ENCODE data around the gene P2RY8.
"Not testable (repeated sequence)": the region's sequence is repeated elsewhere in the genome, so short reads cannot be mapped to it uniquely, and the experiment has no call there.

The P2RY8 gene

GRCh38 chrX:1537031-1537715 is at the start of gene P2RY8:
Gene P2RY8 (minus strand): TSS chrX:1537185. CDS start chrX:1466558, 70,627 bp downstream.
- DNase-seq (ENCODE audit: low spot score): no peak

- DNase-seq (ENCODE audit: low spot score): no peak
Measured at GRCh38 chrX:1584237-1585011, 47.4 kb upstream of the P2RY8 start.

DNA sequence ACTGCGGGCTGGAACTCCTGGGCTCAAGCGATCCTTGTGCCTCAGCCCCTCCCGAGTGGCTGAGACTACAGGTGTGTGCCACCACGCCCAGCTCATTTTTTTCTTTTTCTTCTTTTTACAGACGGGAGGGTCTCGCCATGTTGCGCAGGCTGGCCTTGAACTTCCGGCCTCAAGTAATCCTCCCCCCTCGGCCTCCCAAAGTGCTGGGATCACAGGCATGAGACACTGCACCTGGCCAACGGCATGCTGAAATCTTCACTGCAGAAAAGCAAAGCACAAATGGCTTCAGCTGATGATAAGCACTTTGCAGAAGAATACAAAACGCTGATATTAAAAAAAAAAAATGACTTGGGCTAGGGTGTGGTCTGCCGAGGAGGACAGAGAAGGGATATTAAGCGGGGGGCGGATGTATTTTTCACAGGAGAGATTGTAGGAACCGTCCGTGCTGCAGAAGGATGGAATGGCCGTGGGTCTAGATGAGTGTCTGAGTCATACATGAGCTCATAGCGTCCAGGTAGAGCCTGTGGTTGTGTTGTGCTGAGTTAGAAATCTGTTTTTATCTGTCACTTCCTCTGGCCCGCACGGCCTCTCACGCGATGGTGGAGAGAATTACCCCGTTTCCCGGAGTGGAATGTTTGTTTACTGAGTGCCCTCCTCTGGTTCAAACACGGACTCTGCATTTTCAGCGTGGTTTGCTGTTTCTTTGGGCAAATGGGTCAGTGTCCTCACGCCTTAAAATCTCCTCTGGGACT is 45.9 kb upstream of the P2RY8 start:
- DNase-seq (ENCODE audit: low spot score): no peak

DNA sequence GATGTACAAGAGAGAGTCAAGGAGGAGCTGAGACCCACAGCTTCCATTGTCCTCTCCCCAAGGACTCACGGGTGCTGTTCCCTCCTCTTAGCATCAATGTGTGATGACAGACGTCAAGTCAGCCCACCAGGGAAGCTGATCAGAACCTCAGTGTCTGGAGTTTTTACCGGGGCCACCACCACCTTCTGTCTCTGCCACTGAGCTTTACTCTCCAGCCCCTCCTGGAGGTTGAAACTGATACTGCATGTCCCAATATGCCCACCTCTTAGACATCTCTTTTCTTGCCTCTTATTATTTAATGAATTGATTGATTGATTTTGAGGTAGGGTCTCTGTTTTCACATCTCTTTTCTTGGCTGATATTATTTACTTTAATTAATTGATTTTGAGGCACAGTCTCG is 44.1 kb upstream of the P2RY8 start:
- peak; percentile 56 for DNase-seq (ENCODE audit: low spot score)

DNA sequence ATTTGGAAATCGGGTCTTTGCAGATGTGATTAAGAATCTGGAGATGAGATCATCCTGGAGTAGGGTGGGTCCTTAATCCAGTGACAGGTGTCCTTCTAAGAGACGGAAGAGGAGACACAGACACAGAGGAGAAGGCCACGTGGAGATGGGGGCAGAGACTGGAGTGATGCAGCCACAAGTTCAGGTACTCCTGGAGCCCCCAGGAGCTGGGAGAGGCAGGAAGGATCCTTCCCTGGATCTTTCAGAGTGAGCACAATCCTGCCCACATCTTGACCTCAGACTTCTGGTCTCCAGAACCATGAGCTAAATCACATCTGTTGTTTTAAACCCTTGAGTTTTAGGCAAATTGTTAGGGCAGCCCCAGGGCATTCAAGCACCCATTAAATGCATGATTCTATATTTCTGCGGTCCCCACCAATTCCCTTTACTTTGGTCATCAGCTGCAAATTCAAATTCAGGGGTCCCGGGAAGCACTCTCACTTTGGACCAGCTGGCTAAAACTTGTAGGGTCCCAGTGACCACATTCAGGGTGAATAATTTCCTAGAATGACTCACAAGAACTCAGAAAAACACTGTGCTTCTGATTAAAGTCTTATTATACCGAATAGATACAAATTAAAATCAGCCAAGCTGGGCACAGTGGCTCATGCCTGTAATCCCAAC is 41.7 kb upstream of the P2RY8 start:
- DNase-seq (ENCODE audit: low spot score): no peak

GRCh38 chrX:1577845-1578244 is 40.9 kb upstream of the P2RY8 start:
- DNase-seq (ENCODE audit: low spot score): no peak

DNA sequence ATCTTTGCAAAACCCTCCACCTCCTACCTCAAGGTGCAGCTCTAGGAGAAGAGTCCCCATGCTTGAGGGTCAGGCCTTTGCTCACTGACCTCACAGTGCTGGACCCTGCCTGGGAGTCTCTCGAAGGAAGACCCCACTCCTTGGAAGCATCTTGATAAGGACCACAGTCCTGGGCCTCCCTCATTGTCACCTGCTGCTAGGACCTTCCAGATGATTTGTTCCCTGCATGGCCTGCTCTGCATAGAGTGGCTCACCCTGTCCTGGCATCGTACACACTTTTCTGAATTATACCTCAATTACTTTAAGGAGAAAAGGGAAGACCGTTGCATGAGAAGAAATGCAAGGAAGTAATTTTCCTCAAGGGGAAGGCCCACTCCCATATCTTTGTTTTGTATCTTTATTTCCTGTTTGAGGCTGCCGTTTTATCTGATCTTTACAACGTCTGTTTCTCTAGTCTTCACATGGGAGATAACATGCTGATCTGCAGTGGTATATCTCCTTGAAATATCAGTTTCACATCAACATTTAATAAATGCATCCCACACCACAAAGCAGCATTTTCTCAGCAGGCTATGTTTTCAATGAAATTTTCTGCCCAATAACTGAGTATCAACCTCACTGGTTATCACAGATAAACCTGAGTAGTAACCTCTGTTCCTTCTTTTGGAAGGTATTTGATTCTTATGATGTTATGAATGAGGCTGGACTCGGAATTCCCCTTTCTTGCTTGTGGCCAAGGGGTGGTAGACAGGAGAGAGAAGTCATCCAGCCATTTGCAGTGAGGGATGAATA is 39.4 kb upstream of the P2RY8 start:
- no peak for DNase-seq (ENCODE audit: low spot score)

- DNase-seq (ENCODE audit: low spot score): not testable (repeated sequence)
Measured at GRCh38 chrX:1574181-1574580, 37.2 kb upstream of the P2RY8 start.

GRCh38 chrX:1564750-1565683 is 28.0 kb upstream of the P2RY8 start:
- no peak for DNase-seq (ENCODE audit: low spot score)

- not testable (repeated sequence) for DNase-seq (ENCODE audit: low spot score)
Measured at GRCh38 chrX:1564077-1564476, 27.1 kb upstream of the P2RY8 start.

DNA sequence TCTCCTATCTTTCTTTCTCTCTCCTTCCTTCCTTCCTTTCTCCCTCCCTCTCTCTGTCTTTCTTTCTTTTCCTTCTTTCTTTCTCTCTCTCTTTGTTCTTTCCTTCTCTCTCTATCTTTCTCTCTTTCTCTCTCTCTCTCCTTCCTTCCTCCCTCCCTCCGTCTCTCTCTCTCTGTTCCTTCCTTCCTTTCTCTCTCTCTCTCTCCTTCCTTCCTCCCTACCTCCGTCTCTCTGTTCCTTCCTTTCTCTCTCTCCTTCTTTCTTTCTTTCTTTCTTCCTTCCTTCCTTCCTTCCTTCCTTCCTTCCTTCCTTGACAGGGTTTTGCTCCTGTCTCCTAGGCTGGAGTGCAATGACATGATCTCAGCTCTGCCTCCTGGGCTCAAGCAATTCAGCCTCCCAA is 24.2 kb upstream of the P2RY8 start:
- no peak for DNase-seq (ENCODE audit: low spot score)

DNA sequence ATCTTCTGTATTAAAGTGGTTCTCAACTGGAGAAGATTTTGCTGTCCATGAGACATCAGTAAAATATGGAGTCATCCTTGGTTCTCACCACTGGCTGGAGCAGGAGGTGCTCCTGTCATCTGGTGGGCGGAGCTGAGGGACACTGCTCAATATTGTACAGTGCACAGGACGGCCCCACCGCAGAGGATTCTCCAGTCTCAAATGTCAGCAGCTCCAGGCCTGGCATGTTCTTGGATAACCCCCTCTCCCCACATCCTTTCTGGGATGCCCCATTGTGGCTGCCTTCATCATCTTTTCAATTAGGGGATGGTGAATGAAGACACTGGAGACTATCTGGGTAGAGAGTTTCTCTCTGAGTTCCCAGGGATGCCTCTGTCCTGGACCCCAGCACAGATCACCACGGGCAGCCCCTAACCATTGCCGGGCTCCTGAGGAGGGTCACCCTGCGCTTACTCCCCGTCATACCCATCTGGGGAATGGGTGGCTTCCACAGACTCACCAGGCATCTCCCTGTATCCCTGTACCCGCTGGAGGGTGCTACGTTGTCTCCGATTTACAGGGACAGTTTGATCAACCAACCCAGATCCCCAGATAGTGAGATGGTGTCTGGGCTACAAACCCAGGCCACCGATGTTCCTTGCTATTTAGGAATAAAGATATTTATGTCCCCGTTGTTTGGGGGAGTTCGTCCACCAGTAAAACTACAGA is 21.9 kb upstream of the P2RY8 start:
- no peak for DNase-seq (ENCODE audit: low spot score)

DNA sequence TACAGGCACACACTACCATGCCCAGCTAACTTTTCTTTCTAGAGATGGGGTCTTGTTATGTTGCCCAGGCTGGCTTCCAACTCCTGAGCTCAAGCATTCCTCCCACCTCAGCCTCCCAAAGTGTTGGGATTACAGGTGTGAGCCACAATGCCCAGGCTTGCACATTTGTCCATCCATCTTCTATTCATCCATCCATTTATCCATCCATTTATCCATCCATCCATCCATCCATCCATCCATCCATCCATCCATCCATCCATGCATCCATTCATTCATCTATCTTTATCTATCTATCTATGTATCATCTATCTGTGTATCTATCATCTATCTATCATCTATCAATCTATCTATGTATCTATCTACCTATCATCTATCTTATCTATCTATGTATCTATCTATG is 20.5 kb upstream of the P2RY8 start:
- not testable (repeated sequence) for DNase-seq (ENCODE audit: low spot score)

DNA sequence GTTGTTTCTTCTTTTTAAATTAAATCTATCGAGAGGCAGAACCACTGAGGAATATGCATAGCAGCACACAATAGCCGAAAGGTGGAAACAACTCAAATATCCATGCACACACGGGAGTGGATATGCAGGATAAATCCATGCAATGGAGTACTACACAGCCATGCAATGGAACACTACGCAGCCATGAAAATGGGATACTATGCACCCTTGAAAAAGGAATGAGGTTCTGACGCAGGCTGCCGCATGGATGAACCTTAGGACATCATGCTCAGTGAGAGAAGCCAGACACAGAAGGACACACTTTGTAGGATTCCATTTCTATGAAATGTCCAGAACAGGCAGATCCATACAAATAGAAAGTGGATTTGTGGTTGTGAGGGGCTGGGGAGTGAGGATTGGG is 18.4 kb upstream of the P2RY8 start:
- no peak for DNase-seq (ENCODE audit: low spot score)

GRCh38 chrX:1554469-1555210 is 17.7 kb upstream of the P2RY8 start:
- no peak for DNase-seq (ENCODE audit: low spot score)

DNA sequence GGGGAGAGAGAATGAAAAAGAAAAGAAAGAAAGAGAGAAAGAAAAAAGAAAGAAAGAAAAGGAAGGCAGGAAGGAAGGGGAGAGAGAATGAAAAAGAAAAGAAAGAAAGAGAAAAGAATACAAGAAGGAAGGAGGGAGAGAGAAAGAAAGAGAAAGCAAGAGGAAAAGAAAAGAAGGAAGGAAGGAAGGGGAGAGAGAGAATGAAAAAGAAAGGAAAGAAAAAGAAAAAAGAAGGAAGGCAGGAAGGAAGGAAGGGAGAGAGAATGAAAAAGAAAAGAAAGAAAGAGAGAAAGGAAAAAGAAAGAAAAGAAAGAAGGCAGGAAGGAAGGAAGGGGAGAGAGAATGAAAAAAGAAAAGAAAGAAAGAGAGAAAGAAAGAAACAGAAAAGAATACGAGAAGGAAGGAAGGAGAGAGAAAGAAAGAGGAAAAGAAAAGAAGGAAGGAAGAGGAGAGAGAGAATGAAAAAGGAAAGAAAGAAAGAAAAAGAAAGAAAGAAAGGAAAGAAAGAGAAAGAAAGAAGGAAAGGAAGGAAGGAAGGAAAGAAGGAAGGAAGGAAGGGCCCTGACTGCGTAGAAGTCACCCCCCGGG is 15.1 kb upstream of the P2RY8 start:
- DNase-seq (ENCODE audit: low spot score): no peak

GRCh38 chrX:1546691-1547251 is 9.8 kb upstream of the P2RY8 start:
- DNase-seq (ENCODE audit: low spot score): no peak

GRCh38 chrX:1545776-1546408 is 8.9 kb upstream of the P2RY8 start:
- no peak for DNase-seq (ENCODE audit: low spot score)

All from iPS-NIHi11 (cell line).